ENCODE results near the gene DYNLL1.
A peak's percentile ranks its signal among the peaks of the same experiment; 100 is the strongest.

DYNLL1 gene

DNA sequence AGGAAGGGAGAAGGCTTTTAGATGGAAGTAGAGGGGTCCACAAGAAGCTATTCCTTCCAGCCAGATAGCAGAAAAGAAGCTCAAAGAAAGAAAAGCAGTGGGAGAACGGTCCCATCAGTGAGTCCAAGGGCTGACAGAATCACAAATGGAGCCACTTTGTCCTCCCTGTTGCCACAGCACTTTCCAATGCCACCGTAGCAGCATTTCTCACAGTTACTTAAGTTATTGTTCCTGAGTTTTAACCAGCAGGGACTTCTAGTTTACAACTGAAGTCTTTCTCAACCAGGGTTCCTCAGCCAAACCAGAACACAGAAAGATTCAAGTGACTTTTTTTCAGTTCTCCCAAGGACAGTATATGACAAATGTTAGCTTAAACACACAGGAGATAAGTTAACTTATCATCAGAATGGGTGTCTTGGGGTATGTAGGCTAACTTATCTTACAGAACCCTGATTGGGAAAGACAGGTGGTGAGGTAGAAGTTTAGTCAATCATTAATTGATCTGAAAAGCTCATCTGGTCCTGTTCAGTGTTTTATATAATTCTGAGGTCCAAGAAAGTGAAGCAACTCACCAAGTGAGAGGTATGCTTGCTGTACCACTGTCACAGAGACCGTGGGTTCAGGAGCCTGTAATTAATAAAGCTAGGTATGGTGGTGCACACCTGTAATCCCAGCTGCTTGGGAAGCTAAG lies 42.7 kb upstream of the DYNLL1 start:
- Histone ChIP-seq H3K9me3 (ENCODE audit: insufficient read depth, low read depth, low read length) (no peaks in the 10 kb centered on the region), H3K23ac (ENCODE audit: low read length) (no peak overlapping the region), H3K36me3 (ENCODE audit: control insufficient read depth in 1 of 2, insufficient read depth in 2 of 2, low read length in 2 of 2) (peaks cover 28 to 47% of the 10 kb centered on the region in 2 experiments), H3K4me2 (ENCODE audit: low read length) (no peak overlapping the region), H3K4me1 (ENCODE audit: control insufficient read depth in 1 of 2, insufficient read depth in 2 of 2, low read length in 2 of 2) (no peaks in the 10 kb centered on the region), H4K12ac (ENCODE audit: low read depth, low read length) (no peak overlapping the region), H2BK12ac (ENCODE audit: low read length) (no peak overlapping the region), H3K18ac (ENCODE audit: low read length) (no peak overlapping the region), H3K4ac (ENCODE audit: low read depth, low read length) (no peak overlapping the region), H3K27me3 (ENCODE audit: insufficient read depth, low read length) (no peaks in the 10 kb centered on the region), H3K27ac (ENCODE audit: low read depth, low read length) (no peak overlapping the region), H2AFZ (ENCODE audit: insufficient read depth, low read length, poor library complexity) (no peak overlapping the region), H2AK5ac (ENCODE audit: low read length) (no peak overlapping the region), H3K79me2 (ENCODE audit: control insufficient read depth, insufficient read depth, low read length, poor library complexity) (no peaks in the 10 kb centered on the region), H4K91ac (ENCODE audit: low read depth, low read length) (no peak overlapping the region), H3K4me3 (ENCODE audit: low read depth, low read length) (no peak overlapping the region), H3K14ac (ENCODE audit: low read length) (no peak overlapping the region), H2BK120ac (ENCODE audit: insufficient read depth, low read length, poor library complexity) (no peak overlapping the region), H2BK5ac (ENCODE audit: low read depth, low read length, poor library complexity) (no peak overlapping the region), H4K8ac (ENCODE audit: low read depth, low read length) (no peak overlapping the region), H3K9ac (ENCODE audit: low read length) (no peak overlapping the region), H3K79me1 (ENCODE audit: low read length) (no peaks in the 10 kb centered on the region)
- DNase-seq = no peak
- no CpG with 5 or more reads among the region's 3 CpGs for WGBS (ENCODE audit: extremely low coverage, insufficient coverage, insufficient read length)

DNA sequence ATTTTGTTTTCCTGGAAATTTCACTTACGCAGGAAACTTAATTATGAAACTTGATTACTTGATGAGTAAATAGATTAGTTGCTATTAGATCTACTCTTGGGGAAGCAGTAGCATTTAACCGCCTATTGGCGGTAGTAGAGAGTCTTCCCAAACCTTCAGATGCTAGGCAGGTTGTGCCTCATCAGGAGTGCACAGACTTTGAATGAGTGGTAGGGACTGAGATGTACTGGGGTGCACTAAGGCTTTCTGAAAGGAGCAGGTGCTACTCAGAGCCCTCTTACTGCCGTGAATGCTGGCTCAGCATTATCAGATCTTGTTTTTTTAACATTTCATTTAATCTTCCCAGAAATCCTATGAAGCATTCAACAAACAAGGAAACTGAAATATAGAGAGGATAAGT lies 41.9 kb upstream of the DYNLL1 start:
- Histone ChIP-seq H2AK5ac (ENCODE audit: low read length) (no peak overlapping the region), H3K27me3 (ENCODE audit: insufficient read depth, low read length) (no peaks in the 10 kb centered on the region), H4K8ac (ENCODE audit: low read depth, low read length) (no peak overlapping the region), H2BK5ac (ENCODE audit: low read depth, low read length, poor library complexity) (no peak overlapping the region), H3K79me2 (ENCODE audit: control insufficient read depth, insufficient read depth, low read length, poor library complexity) (no peaks in the 10 kb centered on the region), H3K23ac (ENCODE audit: low read length) (no peak overlapping the region), H3K27ac (ENCODE audit: low read depth, low read length) (no peak overlapping the region), H4K91ac (ENCODE audit: low read depth, low read length) (no peak overlapping the region), H3K36me3 (ENCODE audit: control insufficient read depth in 1 of 2, insufficient read depth in 2 of 2, low read length in 2 of 2) (peaks cover 34 to 51% of the 10 kb centered on the region in 2 experiments), H3K9me3 (ENCODE audit: insufficient read depth, low read depth, low read length) (no peaks in the 10 kb centered on the region), H3K4me2 (ENCODE audit: low read length) (no peak overlapping the region), H2AFZ (ENCODE audit: insufficient read depth, low read length, poor library complexity) (no peak overlapping the region), H3K14ac (ENCODE audit: low read length) (no peak overlapping the region), H3K4ac (ENCODE audit: low read depth, low read length) (no peak overlapping the region), H3K9ac (ENCODE audit: low read length) (no peak overlapping the region), H4K12ac (ENCODE audit: low read depth, low read length) (no peak overlapping the region), H2BK12ac (ENCODE audit: low read length) (no peak overlapping the region), H3K4me3 (ENCODE audit: low read depth, low read length) (no peak overlapping the region), H3K18ac (ENCODE audit: low read length) (no peak overlapping the region), H2BK120ac (ENCODE audit: insufficient read depth, low read length, poor library complexity) (no peak overlapping the region), H3K4me1 (ENCODE audit: control insufficient read depth in 1 of 2, insufficient read depth in 2 of 2, low read length in 2 of 2) (no peaks in the 10 kb centered on the region), H3K79me1 (ENCODE audit: low read length) (no peaks in the 10 kb centered on the region)
- WGBS (ENCODE audit: extremely low coverage, insufficient coverage, insufficient read length) = no CpG with 5 or more reads among the region's 4 CpGs
- DNase-seq = peak in 1 of 2 donors; percentile 55

DNA sequence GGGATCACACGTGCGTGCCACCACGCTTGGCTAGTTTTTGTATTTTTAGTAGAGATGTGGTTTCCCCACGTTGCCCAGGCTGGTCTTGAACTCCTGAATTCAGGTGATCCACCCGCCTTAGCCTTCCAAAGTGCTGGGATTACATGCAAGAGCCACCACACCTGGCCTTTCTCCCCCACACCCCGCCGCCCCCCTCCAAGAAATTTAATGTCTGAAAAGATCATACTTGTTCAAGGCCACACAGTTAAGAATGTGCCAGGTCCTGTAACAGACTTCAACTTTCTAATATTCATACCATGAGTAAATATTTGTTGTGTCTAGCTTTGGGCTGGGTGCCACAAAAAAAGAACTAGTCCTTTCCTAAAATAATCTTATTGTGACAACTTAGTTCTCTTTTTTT lies 40.6 kb upstream of the DYNLL1 start:
- H3K27ac ChIP-seq (ENCODE audit: low read depth, low read length) = no peak overlapping the region
- no peak overlapping the region for H3K14ac ChIP-seq (ENCODE audit: low read length)
- DNase-seq = no peak
- no peak overlapping the region for H3K4me3 ChIP-seq (ENCODE audit: low read depth, low read length)
- H3K36me3 ChIP-seq (ENCODE audit: control insufficient read depth in 1 of 2, insufficient read depth in 2 of 2, low read length in 2 of 2) = peaks cover 35 to 56% of the 10 kb centered on the region in 2 experiments
- H4K8ac ChIP-seq (ENCODE audit: low read depth, low read length) = no peak overlapping the region
- no peaks in the 10 kb centered on the region for H3K27me3 ChIP-seq (ENCODE audit: insufficient read depth, low read length)
- WGBS (ENCODE audit: extremely low coverage, insufficient coverage, insufficient read length) = no CpG with 5 or more reads among the region's 7 CpGs
- no peak overlapping the region for H2BK5ac ChIP-seq (ENCODE audit: low read depth, low read length, poor library complexity)
- H3K4me2 ChIP-seq (ENCODE audit: low read length) = no peak overlapping the region
- H3K23ac ChIP-seq (ENCODE audit: low read length) = no peak overlapping the region
- H3K79me2 ChIP-seq (ENCODE audit: control insufficient read depth, insufficient read depth, low read length, poor library complexity) = no peaks in the 10 kb centered on the region
- H3K4me1 ChIP-seq (ENCODE audit: control insufficient read depth in 1 of 2, insufficient read depth in 2 of 2, low read length in 2 of 2) = no peaks in the 10 kb centered on the region
- no peak overlapping the region for H2AK5ac ChIP-seq (ENCODE audit: low read length)
- no peak overlapping the region for H3K9ac ChIP-seq (ENCODE audit: low read length)
- no peak overlapping the region for H3K4ac ChIP-seq (ENCODE audit: low read depth, low read length)
- H4K12ac ChIP-seq (ENCODE audit: low read depth, low read length) = no peak overlapping the region
- no peak overlapping the region for H3K18ac ChIP-seq (ENCODE audit: low read length)
- no peak overlapping the region for H4K91ac ChIP-seq (ENCODE audit: low read depth, low read length)
- no peaks in the 10 kb centered on the region for H3K79me1 ChIP-seq (ENCODE audit: low read length)
- no peak overlapping the region for H2BK120ac ChIP-seq (ENCODE audit: insufficient read depth, low read length, poor library complexity)
- H2BK12ac ChIP-seq (ENCODE audit: low read length) = no peak overlapping the region
- H3K9me3 ChIP-seq (ENCODE audit: insufficient read depth, low read depth, low read length) = no peaks in the 10 kb centered on the region
- H2AFZ ChIP-seq (ENCODE audit: insufficient read depth, low read length, poor library complexity) = no peak overlapping the region

DNA sequence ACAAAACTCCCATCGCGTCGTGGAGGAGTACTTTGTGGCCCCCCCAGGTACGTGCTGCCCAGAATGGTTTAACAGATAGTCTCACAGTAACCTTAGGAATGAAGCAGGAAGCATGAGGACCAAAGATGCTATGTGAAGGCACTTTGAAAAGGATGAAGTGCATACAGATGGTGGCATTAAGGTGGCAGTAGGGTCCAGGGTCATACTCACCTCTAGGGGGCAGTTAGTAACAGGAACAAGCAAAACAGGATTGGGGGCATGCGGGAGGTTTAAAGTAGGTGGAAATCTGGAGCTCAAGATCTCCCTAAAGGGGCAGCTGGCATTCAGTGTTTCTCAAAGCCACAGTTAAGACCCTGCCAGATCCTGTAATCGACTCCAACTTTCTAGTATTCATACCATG lies 38.8 kb upstream of the DYNLL1 start:
- Histone ChIP-seq H2BK5ac (ENCODE audit: low read depth, low read length, poor library complexity) (no peak overlapping the region), H3K36me3 (ENCODE audit: control insufficient read depth in 1 of 2, insufficient read depth in 2 of 2, low read length in 2 of 2) (peaks cover 44 to 63% of the 10 kb centered on the region in 2 experiments), H3K27ac (ENCODE audit: low read depth, low read length) (no peak overlapping the region), H3K4me1 (ENCODE audit: control insufficient read depth in 1 of 2, insufficient read depth in 2 of 2, low read length in 2 of 2) (no peaks in the 10 kb centered on the region), H2AFZ (ENCODE audit: insufficient read depth, low read length, poor library complexity) (no peak overlapping the region), H3K79me2 (ENCODE audit: control insufficient read depth, insufficient read depth, low read length, poor library complexity) (no peaks in the 10 kb centered on the region), H3K9ac (ENCODE audit: low read length) (no peak overlapping the region), H3K27me3 (ENCODE audit: insufficient read depth, low read length) (no peaks in the 10 kb centered on the region), H3K9me3 (ENCODE audit: insufficient read depth, low read depth, low read length) (no peaks in the 10 kb centered on the region), H2BK120ac (ENCODE audit: insufficient read depth, low read length, poor library complexity) (no peak overlapping the region), H3K4me2 (ENCODE audit: low read length) (no peak overlapping the region), H3K4me3 (ENCODE audit: low read depth, low read length) (no peak overlapping the region), H4K8ac (ENCODE audit: low read depth, low read length) (no peak overlapping the region), H3K23ac (ENCODE audit: low read length) (no peak overlapping the region), H4K12ac (ENCODE audit: low read depth, low read length) (no peak overlapping the region), H2BK12ac (ENCODE audit: low read length) (no peak overlapping the region), H4K91ac (ENCODE audit: low read depth, low read length) (no peak overlapping the region), H3K18ac (ENCODE audit: low read length) (no peak overlapping the region), H3K14ac (ENCODE audit: low read length) (no peak overlapping the region), H2AK5ac (ENCODE audit: low read length) (no peak overlapping the region), H3K79me1 (ENCODE audit: low read length) (no peaks in the 10 kb centered on the region), H3K4ac (ENCODE audit: low read depth, low read length) (no peak overlapping the region)
- peak in 1 of 2 donors; percentile 29 for DNase-seq
- no CpG with 5 or more reads among the region's 6 CpGs for WGBS (ENCODE audit: extremely low coverage, insufficient coverage, insufficient read length)
